Fibroblast of lung (primary cell): ENCODE results near the gene AGPAT4.

Source experiments
- EZH2 ChIP-seq: IDR thresholded peaks from 2 replicates; pipeline ENCODE4 v1.5.1; 2012; ENCODE audit warnings: low read length, control low read depth, mild to moderate bottlenecking; ENCODE audit errors: missing control alignments
- TF ChIP-seq, protein P1 (sequence below), 2 donors: IDR thresholded peaks in 1 of 2; conservative IDR thresholded peaks in 1 of 2; 1 replicate in 1 of 2; 2 replicates in 1 of 2; pipeline ENCODE4 v1.5.1; 2011 to 2012; ENCODE audit warnings: low read length in 2 of 2, control low read depth in 1 of 2, inconsistent platforms in 1 of 2, low read depth in 1 of 2, mild to moderate bottlenecking in 1 of 2

DNA sequence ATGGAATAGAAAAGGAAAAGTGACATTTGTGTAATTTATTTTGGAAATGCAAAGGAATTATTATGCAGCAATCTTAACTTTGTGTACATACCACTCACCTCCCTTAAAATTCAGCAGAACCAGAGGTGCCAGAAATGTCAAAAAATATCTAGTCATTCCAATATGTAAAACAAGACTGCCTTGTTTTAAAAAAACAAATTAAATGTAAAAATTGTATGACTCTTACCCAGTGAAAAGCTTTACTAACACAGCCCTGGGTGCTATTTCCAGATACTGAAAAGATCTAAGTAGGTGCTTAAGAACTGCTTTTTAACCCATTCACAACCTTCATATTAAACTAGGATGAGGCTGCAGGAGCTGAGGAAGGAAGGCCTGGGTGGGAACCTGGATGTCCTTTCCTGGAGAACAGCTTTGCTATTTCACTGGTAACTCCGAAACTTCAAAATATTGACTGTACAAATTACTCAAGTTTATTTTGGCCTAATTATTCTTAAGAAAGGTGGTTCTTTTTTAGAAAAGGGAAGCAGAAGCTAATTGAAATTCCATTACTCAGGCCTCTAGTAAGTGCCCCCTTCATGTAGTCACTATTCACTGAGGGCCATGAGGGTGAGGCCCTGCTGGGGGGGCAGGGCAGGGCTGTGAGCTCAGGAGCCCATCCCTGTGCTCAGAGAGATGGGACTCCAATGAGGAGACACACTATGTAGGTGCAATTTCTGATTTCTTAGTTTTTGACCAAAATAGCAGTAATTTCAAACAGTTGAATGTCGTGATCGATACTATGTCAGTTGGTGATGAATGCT lies 142.7 kb downstream of the AGPAT4 start:
- TF ChIP-seq, protein P1, sequence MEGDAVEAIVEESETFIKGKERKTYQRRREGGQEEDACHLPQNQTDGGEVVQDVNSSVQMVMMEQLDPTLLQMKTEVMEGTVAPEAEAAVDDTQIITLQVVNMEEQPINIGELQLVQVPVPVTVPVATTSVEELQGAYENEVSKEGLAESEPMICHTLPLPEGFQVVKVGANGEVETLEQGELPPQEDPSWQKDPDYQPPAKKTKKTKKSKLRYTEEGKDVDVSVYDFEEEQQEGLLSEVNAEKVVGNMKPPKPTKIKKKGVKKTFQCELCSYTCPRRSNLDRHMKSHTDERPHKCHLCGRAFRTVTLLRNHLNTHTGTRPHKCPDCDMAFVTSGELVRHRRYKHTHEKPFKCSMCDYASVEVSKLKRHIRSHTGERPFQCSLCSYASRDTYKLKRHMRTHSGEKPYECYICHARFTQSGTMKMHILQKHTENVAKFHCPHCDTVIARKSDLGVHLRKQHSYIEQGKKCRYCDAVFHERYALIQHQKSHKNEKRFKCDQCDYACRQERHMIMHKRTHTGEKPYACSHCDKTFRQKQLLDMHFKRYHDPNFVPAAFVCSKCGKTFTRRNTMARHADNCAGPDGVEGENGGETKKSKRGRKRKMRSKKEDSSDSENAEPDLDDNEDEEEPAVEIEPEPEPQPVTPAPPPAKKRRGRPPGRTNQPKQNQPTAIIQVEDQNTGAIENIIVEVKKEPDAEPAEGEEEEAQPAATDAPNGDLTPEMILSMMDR (conservative IDR thresholded peaks at IDR 0.05 in 1 of 2, IDR thresholded peaks at IDR 0.05 in 1 of 2; ENCODE audit: low read depth in 1 of 2, low read length in 2 of 2): no peak
- no peak for TF ChIP-seq EZH2
